Hematopoietic multipotent progenitor cell treated with erythropoietin and hydrocortisone succinate and interleukin-3 and kit ligand, for 17 days (in vitro differentiated cells): ENCODE measurements around the gene TUBGCP3.

ENCODE experiments used
- DNase-seq: peaks from one replicate; pipeline ENCODE4 v3.0.0-alpha.2; 2015; ENCODE audit warnings: low spot score

Gene TUBGCP3

GRCh38 chr13:112617754-112618375, 29.9 kb upstream of the TUBGCP3 start:
- no peak for DNase-seq

GRCh38 chr13:112616586-112617362, 28.8 kb upstream of the TUBGCP3 start:
- peak; percentile 11 for DNase-seq

- DNase-seq, result no peak
These were observed 27.4 kb upstream of the TUBGCP3 start for GRCh38 chr13:112615391-112615790.

GRCh38 chr13:112614835-112615234, 26.9 kb upstream of the TUBGCP3 start:
- DNase-seq, result no peak

- DNase-seq, result no peak
These were observed 20.3 kb upstream of the TUBGCP3 start for GRCh38 chr13:112608212-112608611.

GRCh38 chr13:112606109-112607001, 18.4 kb upstream of the TUBGCP3 start:
- peak; percentile 84 for DNase-seq

- DNase-seq, result no peak
These were observed 17.6 kb upstream of the TUBGCP3 start for GRCh38 chr13:112605531-112605990.

GRCh38 chr13:112603641-112604225, 15.8 kb upstream of the TUBGCP3 start:
- DNase-seq, result no peak

GRCh38 chr13:112602189-112602588, 14.2 kb upstream of the TUBGCP3 start:
- DNase-seq, result no peak

- DNase-seq, result no peak
These were observed 13.4 kb upstream of the TUBGCP3 start for GRCh38 chr13:112601371-112601770.

- no peak for DNase-seq
These were observed 8.3 kb upstream of the TUBGCP3 start for GRCh38 chr13:112596235-112596634.

- no peak for DNase-seq
These were observed 4.7 kb upstream of the TUBGCP3 start for GRCh38 chr13:112592647-112593046.

- no peak for DNase-seq
These were observed 4.2 kb upstream of the TUBGCP3 start for GRCh38 chr13:112592181-112592580.

GRCh38 chr13:112588490-112589297, 741 bp upstream of the TUBGCP3 start:
- no peak for DNase-seq

GRCh38 chr13:112587212-112587763, 665 bp downstream of the TUBGCP3 start:
- peak; percentile 80 for DNase-seq

GRCh38 chr13:112586334-112586960, 1.5 kb downstream of the TUBGCP3 start:
- DNase-seq, result no peak

GRCh38 chr13:112583592-112584277, 4.2 kb downstream of the TUBGCP3 start:
- DNase-seq, result no peak

- DNase-seq, result no peak
These were observed 5.7 kb downstream of the TUBGCP3 start for GRCh38 chr13:112582263-112582662.

GRCh38 chr13:112580912-112581311, 7.0 kb downstream of the TUBGCP3 start:
- DNase-seq, result no peak

- no peak for DNase-seq
These were observed 7.7 kb downstream of the TUBGCP3 start for GRCh38 chr13:112580211-112580610.
